Mucosa of rectum (tissue), 2 donors: ENCODE data around the gene CEP112.

Experiments used
- H3K27ac ChIP-seq, 2 donors: one replicate each; pipeline ENCODE4 v1.7.0; 2013; ENCODE audit warnings: inconsistent platforms in 2 of 2, low read depth in 2 of 2, low read length in 2 of 2
- H3K27me3 ChIP-seq, 2 donors: one replicate each; pipeline ENCODE4 v1.7.0; 2013; ENCODE audit warnings: low read length in 2 of 2; ENCODE audit not compliant: control insufficient read depth in 2 of 2, insufficient read depth in 2 of 2
- H3K36me3 ChIP-seq, 2 donors: one replicate each; pipeline ENCODE4 v1.7.0; 2013; ENCODE audit warnings: low read length in 2 of 2; ENCODE audit not compliant: control insufficient read depth in 2 of 2, insufficient read depth in 2 of 2
- H3K4me1 ChIP-seq, 2 donors: one replicate each; pipeline ENCODE4 v1.7.0; 2013; ENCODE audit warnings: low read length in 2 of 2, mild to moderate bottlenecking in 1 of 2; ENCODE audit not compliant: control insufficient read depth in 2 of 2, insufficient read depth in 2 of 2
- H3K4me3 ChIP-seq, 2 donors: one replicate each; pipeline ENCODE4 v1.7.0; 2013; ENCODE audit warnings: low read length in 2 of 2
- H3K9ac ChIP-seq, 2 donors: one replicate each; pipeline ENCODE4 v1.7.0; 2013; ENCODE audit warnings: low read length in 2 of 2, low read depth in 1 of 2, mild to moderate bottlenecking in 1 of 2
- H3K9me3 ChIP-seq, 2 donors: one replicate each; pipeline ENCODE4 v1.7.0; 2013; ENCODE audit warnings: low read length in 2 of 2; ENCODE audit not compliant: control insufficient read depth in 2 of 2
- donor health status: healthy.
- donor health status: Normal muscosa, but diverticular disease.

Gene CEP112

DNA sequence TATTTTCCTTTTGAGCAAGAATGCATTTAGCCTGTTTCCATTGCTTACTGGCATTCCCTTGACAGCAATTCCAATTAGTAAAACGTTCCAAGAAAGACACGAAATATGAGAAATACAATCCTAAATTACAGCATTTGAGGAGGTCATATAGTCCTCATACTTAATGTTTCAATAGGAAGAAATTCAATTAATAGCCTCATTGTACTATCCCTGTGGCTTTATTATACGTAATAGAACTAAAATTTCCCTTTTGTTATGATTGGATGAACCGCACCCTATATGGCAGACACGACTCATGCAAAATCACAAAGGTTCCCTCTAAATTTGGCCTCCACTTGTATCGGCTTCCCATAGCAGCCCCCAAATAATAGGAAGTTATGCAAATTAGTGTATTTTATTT is 291.7 kb downstream of the CEP112 start:
- Histone ChIP-seq H3K27me3 (no peaks in the 10 kb centered on the region), H3K9ac (no peak overlapping the region), H3K27ac (no peak overlapping the region), H3K4me1 (no peaks in the 10 kb centered on the region), H3K4me3 (no peak overlapping the region), H3K36me3 (no peaks in the 10 kb centered on the region), H3K9me3 (no peaks in the 10 kb centered on the region)

DNA sequence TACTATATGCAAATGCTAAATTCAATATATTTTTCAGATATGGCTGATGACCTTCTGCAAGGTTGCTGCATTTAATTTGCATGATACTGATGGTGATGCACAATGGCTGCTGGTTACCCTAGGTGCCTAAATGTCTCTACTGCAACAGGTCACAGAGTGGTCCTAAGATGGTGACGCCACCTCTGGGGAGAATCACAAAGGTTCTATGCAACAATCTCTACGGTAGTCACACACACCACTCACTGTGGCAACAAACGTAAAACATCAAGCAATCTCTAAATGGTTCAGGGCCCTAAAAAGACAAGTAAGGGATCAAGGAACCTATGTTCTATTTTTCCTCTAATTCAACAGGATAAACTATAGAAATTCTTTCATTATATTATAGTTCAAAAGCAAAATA is 293.3 kb downstream of the CEP112 start:
- Histone ChIP-seq H3K9me3 (no peaks in the 10 kb centered on the region), H3K9ac (no peak overlapping the region), H3K27me3 (no peaks in the 10 kb centered on the region), H3K4me1 (no peaks in the 10 kb centered on the region), H3K27ac (no peak overlapping the region), H3K4me3 (no peak overlapping the region), H3K36me3 (no peaks in the 10 kb centered on the region)

DNA sequence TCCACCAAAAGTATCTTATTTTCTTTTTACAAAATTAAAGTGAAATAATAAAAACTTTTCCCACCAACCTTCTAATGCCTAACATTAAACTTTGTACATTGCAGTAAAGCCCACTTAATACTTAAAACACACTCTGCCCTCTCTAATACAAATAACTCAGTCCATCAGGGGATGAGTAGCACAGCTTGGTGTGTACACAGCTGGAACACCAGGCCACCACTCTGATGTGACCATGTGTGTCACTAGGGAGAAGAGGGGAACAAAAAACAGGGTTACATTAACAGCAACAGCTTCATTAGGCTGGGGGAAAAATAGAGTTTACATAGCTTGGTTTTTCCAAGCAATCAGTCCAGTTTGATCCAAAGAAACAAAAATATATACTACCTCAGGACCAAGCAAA is 295.0 kb downstream of the CEP112 start:
- H3K9ac ChIP-seq: no peak overlapping the region
- no peak overlapping the region for H3K27ac ChIP-seq
- no peaks in the 10 kb centered on the region for H3K9me3 ChIP-seq
- H3K4me3 ChIP-seq: no peak overlapping the region
- no peaks in the 10 kb centered on the region for H3K27me3 ChIP-seq
- no peaks in the 10 kb centered on the region for H3K4me1 ChIP-seq
- no peaks in the 10 kb centered on the region for H3K36me3 ChIP-seq

DNA sequence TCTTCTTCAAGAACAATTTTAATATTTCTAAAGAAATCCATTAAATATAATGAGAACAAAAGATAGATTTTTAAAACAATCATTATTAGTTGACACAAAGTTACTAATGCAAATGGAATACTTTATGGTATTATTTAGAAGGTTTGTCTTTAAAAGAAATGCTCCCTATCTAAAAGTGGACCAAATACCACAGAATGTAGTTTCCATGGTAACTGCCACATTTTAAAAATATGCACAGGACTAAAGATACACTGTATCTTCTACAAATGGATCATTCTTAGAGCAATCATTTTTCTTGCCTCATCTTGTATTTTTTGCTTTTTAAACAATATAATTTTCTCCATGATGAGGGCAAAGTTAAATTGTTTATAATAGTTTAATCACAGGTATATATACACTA is 296.0 kb downstream of the CEP112 start:
- H3K36me3 ChIP-seq: no peaks in the 10 kb centered on the region
- no peak overlapping the region for H3K9ac ChIP-seq

DNA sequence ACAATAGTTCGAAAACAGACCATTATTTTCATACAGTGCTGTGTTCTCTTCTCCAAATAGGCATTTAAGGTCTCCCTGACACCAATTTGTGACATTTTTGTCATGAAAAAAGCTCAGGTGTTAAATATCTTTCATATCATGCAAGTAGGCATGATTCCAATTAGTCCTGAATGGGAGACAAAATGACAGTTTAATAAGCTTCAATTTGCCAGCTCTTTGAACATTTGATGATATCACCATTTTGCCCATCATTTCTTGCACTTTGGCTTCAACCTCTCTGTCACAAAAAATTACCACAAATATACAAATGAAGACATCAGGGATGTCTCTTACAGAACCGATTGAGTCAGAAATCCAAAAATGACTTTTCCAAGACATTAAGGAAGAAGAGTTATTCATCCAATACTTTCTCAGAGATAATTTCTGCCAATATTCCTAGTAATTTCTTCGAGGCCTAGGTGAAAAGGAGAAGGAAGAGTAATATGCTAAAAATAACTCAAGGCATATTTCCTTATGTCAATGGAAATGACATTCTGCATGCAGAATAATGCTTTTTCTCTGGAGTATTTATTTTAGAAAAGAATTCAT is 298.1 kb downstream of the CEP112 start:
- Histone ChIP-seq H3K36me3 (no peaks in the 10 kb centered on the region), H3K27me3 (no peaks in the 10 kb centered on the region), H3K9me3 (no peaks in the 10 kb centered on the region), H3K27ac (no peak overlapping the region), H3K4me3 (no peak overlapping the region), H3K9ac (no peak overlapping the region), H3K4me1 (no peaks in the 10 kb centered on the region)

More for the DNA sequence above, 296.0 kb downstream of the CEP112 start:
- H3K27me3 ChIP-seq: no peaks in the 10 kb centered on the region
- no peaks in the 10 kb centered on the region for H3K9me3 ChIP-seq
- no peaks in the 10 kb centered on the region for H3K4me1 ChIP-seq
- H3K27ac ChIP-seq: no peak overlapping the region
- H3K4me3 ChIP-seq: no peak overlapping the region

DNA sequence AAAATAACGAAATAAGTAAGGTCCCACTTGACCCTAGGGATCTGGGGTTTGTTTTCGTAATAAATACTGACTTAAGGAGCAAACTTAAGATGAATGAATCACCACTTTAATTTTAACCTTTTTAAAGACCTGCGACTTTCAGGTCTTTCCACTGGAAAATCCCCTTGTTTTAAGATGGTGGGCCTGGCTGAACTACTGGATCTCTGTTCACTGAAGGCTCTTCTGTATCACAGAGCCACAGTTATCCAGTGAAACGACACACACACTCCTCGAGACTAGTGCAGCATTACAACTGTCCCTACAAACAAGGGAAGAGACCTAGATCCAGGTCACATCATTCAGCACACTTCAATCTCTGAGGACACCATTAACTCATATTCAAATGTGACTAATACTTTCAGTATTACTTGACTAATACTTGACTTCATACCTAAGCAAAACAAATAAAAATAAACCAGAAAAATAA is 299.0 kb downstream of the CEP112 start:
- Histone ChIP-seq H3K4me1 (no peaks in the 10 kb centered on the region), H3K27me3 (no peaks in the 10 kb centered on the region), H3K36me3 (no peaks in the 10 kb centered on the region), H3K9me3 (no peaks in the 10 kb centered on the region), H3K27ac (no peak overlapping the region), H3K4me3 (no peak overlapping the region), H3K9ac (no peak overlapping the region)

DNA sequence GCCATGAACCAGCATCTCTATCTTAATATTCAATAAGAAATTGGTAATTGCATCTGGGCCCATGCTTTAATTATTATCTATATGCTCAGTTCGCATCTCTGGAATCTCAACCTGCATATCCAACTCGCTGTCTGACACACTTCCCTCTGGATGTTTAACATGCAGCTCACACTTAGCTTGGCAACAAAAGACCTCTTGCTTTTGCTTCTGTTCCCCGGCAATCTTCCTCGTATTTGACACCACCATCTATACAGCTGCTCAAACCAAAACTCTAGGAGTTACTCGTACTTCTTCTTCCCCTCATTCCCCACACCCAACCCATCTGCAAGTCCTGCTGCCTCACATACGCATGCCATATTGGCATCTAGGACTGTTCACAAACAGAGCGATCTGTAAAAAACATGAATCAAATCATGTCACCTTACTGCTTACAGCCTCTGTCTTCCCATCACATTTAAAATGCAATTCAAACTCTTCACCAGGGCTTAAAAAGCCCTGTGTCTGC is 300.6 kb downstream of the CEP112 start:
- Histone ChIP-seq H3K9ac (no peak overlapping the region), H3K4me1 (no peaks in the 10 kb centered on the region), H3K9me3 (no peaks in the 10 kb centered on the region), H3K27ac (no peak overlapping the region), H3K27me3 (no peaks in the 10 kb centered on the region), H3K4me3 (no peak overlapping the region), H3K36me3 (no peaks in the 10 kb centered on the region)

DNA sequence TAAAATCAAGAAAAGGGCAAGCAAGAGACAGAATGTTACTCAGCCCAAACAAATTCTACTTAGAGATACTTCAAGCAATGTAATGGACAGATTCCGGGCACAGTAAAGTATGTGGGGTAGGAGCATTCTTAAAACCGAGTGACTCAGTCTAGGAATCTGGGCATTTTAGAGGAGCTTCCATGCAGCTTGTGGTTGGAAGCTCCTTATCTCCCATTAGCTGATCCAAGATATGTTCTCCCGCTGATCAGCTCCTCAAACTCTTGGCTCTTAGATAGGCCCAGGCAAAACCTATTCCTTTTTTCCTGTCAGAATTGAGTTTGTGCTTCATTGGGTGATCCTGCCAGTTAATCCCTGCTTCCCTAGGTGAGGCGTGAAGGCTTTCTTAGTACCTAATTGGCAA is 303.3 kb downstream of the CEP112 start:
- no peak overlapping the region for H3K9ac ChIP-seq
- H3K9me3 ChIP-seq: no peaks in the 10 kb centered on the region
- no peaks in the 10 kb centered on the region for H3K4me1 ChIP-seq
- no peak overlapping the region for H3K4me3 ChIP-seq
- no peaks in the 10 kb centered on the region for H3K27me3 ChIP-seq
- no peak overlapping the region for H3K27ac ChIP-seq
- H3K36me3 ChIP-seq: no peaks in the 10 kb centered on the region

DNA sequence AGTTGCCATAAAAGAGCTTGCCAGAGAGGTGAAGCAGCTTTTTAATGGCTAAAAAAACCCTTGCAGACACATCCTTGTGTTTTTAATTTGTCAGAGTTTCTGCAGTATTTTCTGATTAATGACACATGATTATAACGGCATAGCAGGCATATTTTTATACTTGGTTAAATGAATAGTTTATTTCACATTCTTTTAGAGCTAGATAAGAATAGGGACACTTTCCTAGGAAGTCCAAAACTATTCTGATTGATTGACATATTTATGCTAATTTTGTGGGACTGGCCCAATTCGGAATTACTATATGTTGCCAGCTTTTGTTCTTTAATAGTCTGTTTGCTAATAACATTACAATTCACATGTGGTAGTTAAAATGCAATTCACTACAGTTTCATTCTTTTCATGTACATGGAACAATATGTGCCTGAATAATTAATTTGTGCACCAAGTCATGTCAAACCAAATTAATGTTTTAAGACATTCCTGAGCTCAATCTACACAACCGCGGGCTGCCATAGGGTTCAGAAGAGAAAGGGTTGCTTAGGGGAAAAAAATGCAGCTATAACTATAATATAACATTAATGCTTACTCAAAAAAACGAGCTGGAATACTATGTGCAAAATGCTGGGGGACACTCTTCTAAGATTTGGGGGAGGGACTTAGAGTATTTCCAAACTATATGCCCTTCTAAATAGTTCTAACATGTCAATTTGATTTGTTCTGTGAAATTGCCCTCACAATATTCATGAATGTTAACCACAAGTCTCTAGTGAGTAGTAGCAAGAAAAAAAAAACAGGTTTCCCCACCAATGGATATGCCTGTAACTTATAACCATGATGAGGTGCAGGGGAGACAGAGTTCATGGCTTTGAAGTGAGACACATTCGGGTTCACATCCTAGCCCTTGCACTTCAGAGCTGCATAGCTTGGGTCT is 305.4 kb downstream of the CEP112 start:
- Histone ChIP-seq H3K36me3 (no peaks in the 10 kb centered on the region), H3K4me3 (no peak overlapping the region), H3K27ac (no peak overlapping the region), H3K9me3 (no peaks in the 10 kb centered on the region), H3K4me1 (no peaks in the 10 kb centered on the region), H3K27me3 (no peaks in the 10 kb centered on the region), H3K9ac (no peak overlapping the region)

DNA sequence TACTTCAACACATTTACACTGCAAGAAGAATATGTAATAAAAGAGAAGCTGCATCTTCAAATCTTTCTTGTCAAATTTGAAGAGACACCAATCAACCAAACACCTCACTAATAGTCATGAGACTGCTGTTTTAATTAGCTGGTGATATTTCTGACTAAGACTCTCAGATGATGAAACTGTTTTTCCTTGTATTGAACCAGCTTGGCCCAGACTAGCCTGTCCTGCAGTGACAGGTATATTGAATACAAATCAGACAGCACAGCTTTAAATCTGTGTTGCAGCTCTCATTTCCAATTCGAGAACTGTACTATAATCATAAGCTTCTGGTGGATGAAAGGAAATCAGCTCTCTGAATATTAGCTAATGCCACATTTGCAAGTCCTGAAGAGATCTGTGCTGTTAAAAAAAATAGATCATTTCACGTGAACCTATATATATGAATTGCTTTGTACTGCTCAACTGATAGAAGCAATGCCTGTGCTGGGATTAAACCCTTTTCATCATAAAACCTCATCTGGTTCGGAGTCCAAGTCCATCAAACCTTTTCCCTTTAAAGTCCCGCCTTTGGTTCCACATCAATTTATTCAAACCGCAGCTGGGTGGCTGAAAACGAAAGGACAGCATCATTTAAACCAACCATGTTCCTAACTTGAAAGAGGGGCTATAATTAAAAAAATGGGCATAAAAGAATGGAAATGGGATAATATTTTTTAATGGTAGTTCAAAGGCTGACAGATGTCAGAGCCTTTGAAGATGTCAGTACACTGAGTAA is 306.2 kb downstream of the CEP112 start:
- H3K36me3 ChIP-seq: no peaks in the 10 kb centered on the region
- no peak overlapping the region for H3K4me3 ChIP-seq
- no peaks in the 10 kb centered on the region for H3K4me1 ChIP-seq
- H3K27me3 ChIP-seq: no peaks in the 10 kb centered on the region
- H3K9me3 ChIP-seq: no peaks in the 10 kb centered on the region
- H3K27ac ChIP-seq: no peak overlapping the region
- H3K9ac ChIP-seq: no peak overlapping the region
